IMR-90 (cell line): ENCODE measurements around the gene LPGAT1.

Experiments used
- CEBPB ChIP-seq: IDR thresholded peaks from 2 replicates; pipeline ENCODE4 v1.6.1; 2012; ENCODE audit warnings: low read depth, low read length, improper control_type of control experiment
- FOS ChIP-seq: fragments of 150-350 bp; IDR thresholded peaks from 2 replicates; pipeline ENCODE4 v1.6.1; 2016; ENCODE audit warnings: low read depth, low read length
- POLR2A ChIP-seq: IDR thresholded peaks from 2 replicates; pipeline ENCODE4 v1.6.1; 2012; ENCODE audit warnings: mild to moderate bottlenecking, low read depth, low read length
- RFX5 ChIP-seq: IDR thresholded peaks from 2 replicates; pipeline ENCODE4 v1.8.0; 2012; ENCODE audit warnings: low read depth, mild to moderate bottlenecking, low read length, moderate library complexity
- USF2 ChIP-seq: fragments of 150-350 bp; IDR thresholded peaks from 2 replicates; pipeline ENCODE4 v1.6.1; 2017; ENCODE audit warnings: mild to moderate bottlenecking, antibody characterized with exemption, low read length, low read depth
- TF ChIP-seq, protein P1 (sequence below): conservative IDR thresholded peaks from 2 replicates; pipeline ENCODE4 v1.5.1; 2012; ENCODE audit warnings: mild to moderate bottlenecking, low read depth, low read length, improper control_type of control experiment

- TF ChIP-seq FOS: no peak
- TF ChIP-seq, protein P1, sequence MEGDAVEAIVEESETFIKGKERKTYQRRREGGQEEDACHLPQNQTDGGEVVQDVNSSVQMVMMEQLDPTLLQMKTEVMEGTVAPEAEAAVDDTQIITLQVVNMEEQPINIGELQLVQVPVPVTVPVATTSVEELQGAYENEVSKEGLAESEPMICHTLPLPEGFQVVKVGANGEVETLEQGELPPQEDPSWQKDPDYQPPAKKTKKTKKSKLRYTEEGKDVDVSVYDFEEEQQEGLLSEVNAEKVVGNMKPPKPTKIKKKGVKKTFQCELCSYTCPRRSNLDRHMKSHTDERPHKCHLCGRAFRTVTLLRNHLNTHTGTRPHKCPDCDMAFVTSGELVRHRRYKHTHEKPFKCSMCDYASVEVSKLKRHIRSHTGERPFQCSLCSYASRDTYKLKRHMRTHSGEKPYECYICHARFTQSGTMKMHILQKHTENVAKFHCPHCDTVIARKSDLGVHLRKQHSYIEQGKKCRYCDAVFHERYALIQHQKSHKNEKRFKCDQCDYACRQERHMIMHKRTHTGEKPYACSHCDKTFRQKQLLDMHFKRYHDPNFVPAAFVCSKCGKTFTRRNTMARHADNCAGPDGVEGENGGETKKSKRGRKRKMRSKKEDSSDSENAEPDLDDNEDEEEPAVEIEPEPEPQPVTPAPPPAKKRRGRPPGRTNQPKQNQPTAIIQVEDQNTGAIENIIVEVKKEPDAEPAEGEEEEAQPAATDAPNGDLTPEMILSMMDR: no peak
- TF ChIP-seq POLR2A: no peak
- TF ChIP-seq USF2: no peak
- TF ChIP-seq RFX5: no peak
- no peak for TF ChIP-seq CEBPB
Observed at GRCh38 chr1:211731456-211732292, 98.9 kb downstream of the LPGAT1 start.
